Common myeloid progenitor, CD34-positive (primary cell): ENCODE measurements around the gene SULF2.
"Not testable (repeated sequence)": the region's sequence is repeated elsewhere in the genome, so short reads cannot be mapped to it uniquely, and the experiment has no call there.

ENCODE experiments used
- CTCF ChIA-PET: fragments of 350-600 bp; sonication (Branson Sonifier 250); formaldehyde crosslinking; loops from one replicate; lab custom pipeline; 2021; ENCODE audit warnings: antibody characterized with exemption; lab: Charles Lee
- POLR2A ChIA-PET: fragments of 350-600 bp; sonication (Branson Sonifier 250); formaldehyde crosslinking; loops from one replicate; lab custom pipeline; 2021; ENCODE audit warnings: antibody characterized with exemption; lab: Charles Lee
- DNase-seq, 3 donors: peaks; one replicate each; pipeline versions ENCODE4 v3.0.0 to v3.0.0-alpha.2; 2013
- H3K27ac ChIP-seq, 2 experiments: 1 replicate in 1 of 2; 2 replicates in 1 of 2; pipeline ENCODE4 v1.7.0; 2013; ENCODE audit warnings: inconsistent platforms in 2 of 2, low read length in 2 of 2, mild to moderate bottlenecking in 2 of 2, low read depth in 1 of 2, moderate library complexity in 1 of 2; ENCODE audit not compliant: severe bottlenecking in 2 of 2, insufficient read depth in 1 of 2, poor library complexity in 1 of 2
- H3K27me3 ChIP-seq, 5 experiments: replicated peaks in 2 of 5; 1 replicate in 3 of 5; 2 replicates in 2 of 5; pipeline versions ENCODE4 v1.6.1 to v1.7.0; 2013; ENCODE audit warnings: low read length in 4 of 5, mild to moderate bottlenecking in 2 of 5, moderate library complexity in 2 of 5, inconsistent platforms in 1 of 5; ENCODE audit not compliant: insufficient read depth in 5 of 5, control insufficient read depth in 4 of 5
- H3K36me3 ChIP-seq, 4 experiments: 1 replicate in 2 of 4; 2 replicates in 2 of 4; pipeline versions ENCODE4 v1.6.1 to v1.7.0; 2013; ENCODE audit warnings: low read length in 3 of 4, control low read depth in 1 of 4, mild to moderate bottlenecking in 1 of 4; ENCODE audit not compliant: control insufficient read depth in 4 of 4, insufficient read depth in 4 of 4
- H3K4me1 ChIP-seq, 4 experiments: 1 replicate in 3 of 4; 2 replicates in 1 of 4; pipeline versions ENCODE4 v1.6.1 to v1.7.1; 2013; ENCODE audit warnings: low read length in 3 of 4, mild to moderate bottlenecking in 3 of 4, control low read depth in 1 of 4, inconsistent platforms in 1 of 4, moderate library complexity in 1 of 4; ENCODE audit not compliant: control insufficient read depth in 4 of 4, insufficient read depth in 4 of 4; ENCODE audit errors: control extremely low read depth in 1 of 4
- H3K4me3 ChIP-seq, 7 experiments: 1 replicate in 4 of 7; 2 replicates in 3 of 7; pipeline versions ENCODE4 v1.5.1 to v1.7.0; 2013; ENCODE audit warnings: mild to moderate bottlenecking in 7 of 7, low read length in 6 of 7, moderate library complexity in 6 of 7, inconsistent platforms in 2 of 7, low read depth in 2 of 7, control low read depth in 1 of 7; ENCODE audit not compliant: insufficient read depth in 4 of 7, control insufficient read depth in 1 of 7; ENCODE audit errors: extremely low read depth in 1 of 7
- H3K9me3 ChIP-seq, 5 experiments: 1 replicate in 4 of 5; 2 replicates in 1 of 5; pipeline versions ENCODE4 v1.6.1 to v1.7.1; 2013; ENCODE audit warnings: low read length in 4 of 5, mild to moderate bottlenecking in 2 of 5, inconsistent platforms in 1 of 5, low read depth in 1 of 5, moderate library complexity in 1 of 5; ENCODE audit not compliant: control insufficient read depth in 4 of 5, insufficient read depth in 2 of 5; ENCODE audit errors: control extremely low read depth in 1 of 5
- WGBS: methylation state at CpG from one replicate; pipeline ENCODE4 v1.1.5; 2013; ENCODE audit not compliant: insufficient coverage; 5-methylcytosine and 5-hydroxymethylcytosine counted together

The SULF2 gene

DNA sequence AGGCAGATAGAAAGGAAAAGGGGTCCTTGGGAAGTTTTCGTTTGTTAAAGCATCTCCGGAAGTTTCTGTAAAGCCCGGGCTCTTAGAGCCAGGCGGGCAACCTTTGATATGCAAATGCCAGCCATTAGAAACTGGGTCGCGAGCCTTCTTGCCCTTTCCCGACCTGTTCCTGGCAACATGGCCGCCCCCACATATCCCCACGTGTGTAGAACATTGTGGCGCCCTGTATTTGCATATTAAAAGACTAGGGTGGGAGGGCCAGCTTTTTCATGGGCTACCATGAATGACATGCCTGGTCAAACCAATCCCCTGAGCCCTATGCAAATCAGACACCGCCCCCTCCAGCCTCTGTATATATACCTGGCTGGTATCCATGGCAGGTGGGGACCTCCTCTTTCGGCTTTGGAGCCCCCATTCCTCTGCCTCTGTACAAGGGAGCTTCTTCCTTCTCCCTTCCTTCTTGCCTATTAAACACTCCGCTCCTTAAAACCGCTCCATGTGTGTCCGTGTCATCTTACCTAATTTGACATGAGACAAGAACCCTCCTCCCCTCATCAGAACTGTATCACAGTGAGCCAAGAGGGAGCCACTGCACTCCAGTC lies 19.0 kb upstream of the SULF2 start:
- WGBS, result 87% methylated on average over 8 of the region's 15 CpGs
- DNase-seq, H3K27ac ChIP-seq, H3K4me3 ChIP-seq, POLR2A ChIA-PET, CTCF ChIA-PET, H3K9me3 ChIP-seq, H3K36me3 ChIP-seq, H3K4me1 ChIP-seq: not testable (repeated sequence)
- peaks cover 0 to 15% (median 7%) of the 10 kb centered on the region in 5 experiments for H3K27me3 ChIP-seq

GRCh38 chr20:47802975-47803374 lies 17.7 kb upstream of the SULF2 start:
- Histone ChIP-seq H3K4me1 (peaks cover 0 to 3% (median under 1%) of the 10 kb centered on the region in 4 experiments), H3K27me3 (peaks cover 0 to 13% (median 7%) of the 10 kb centered on the region in 5 experiments), H3K9me3 (no peaks in the 10 kb centered on the region), H3K4me3 (no peak overlapping the region), H3K27ac (no peak overlapping the region), H3K36me3 (no peaks in the 10 kb centered on the region)
- ChIA-PET POLR2A (no interaction called here), CTCF (interaction anchor here (1.0 kb wide), 1 partner anchor 13 kb away, joined by 3 read pairs; no protein-coding TSS in a partner anchor)
- 97% methylated on average over 3 of the region's 3 CpGs for WGBS
- DNase-seq, result no peak

GRCh38 chr20:47802226-47802920 lies 17.1 kb upstream of the SULF2 start:
- Histone ChIP-seq H3K27ac (no peak overlapping the region), H3K4me3 (no peak overlapping the region), H3K27me3 (peaks cover 0 to 12% (median 7%) of the 10 kb centered on the region in 5 experiments), H3K36me3 (no peaks in the 10 kb centered on the region), H3K9me3 (no peaks in the 10 kb centered on the region), H3K4me1 (peaks cover 0 to 3% (median under 1%) of the 10 kb centered on the region in 4 experiments)
- no peak for DNase-seq
- 94% methylated on average over 15 of the region's 18 CpGs for WGBS
- CTCF ChIA-PET, result interaction anchor here (1.0 kb wide), 1 partner anchor 12 kb away, joined by 3 read pairs; no protein-coding TSS in a partner anchor
- POLR2A ChIA-PET, result no interaction called here

DNA sequence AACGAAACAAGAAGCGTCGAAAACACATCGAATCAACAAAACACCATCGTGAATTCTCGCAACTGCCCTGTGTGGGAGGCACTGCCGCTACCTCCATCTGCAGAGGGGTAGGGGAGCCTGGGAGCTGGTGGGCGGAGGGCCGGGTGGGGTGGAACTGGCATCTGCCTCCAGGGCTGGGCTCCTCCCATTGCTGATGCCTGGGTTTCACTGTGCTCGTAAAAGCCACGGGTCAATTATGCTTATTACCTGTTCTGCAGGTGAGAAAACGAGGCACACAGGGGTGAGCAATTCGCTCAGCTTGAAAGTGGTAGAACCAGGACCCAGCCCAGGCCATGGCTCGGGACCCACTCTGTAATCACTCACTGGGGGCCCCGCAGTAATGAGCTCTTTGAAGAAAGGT lies 16.5 kb upstream of the SULF2 start:
- POLR2A ChIA-PET, result no interaction called here
- Histone ChIP-seq H3K36me3 (no peaks in the 10 kb centered on the region), H3K4me1 (peaks cover 0 to 9% (median 6%) of the 10 kb centered on the region in 4 experiments), H3K4me3 (no peak overlapping the region), H3K9me3 (no peaks in the 10 kb centered on the region), H3K27me3 (peaks cover 0 to 9% (median 4%) of the 10 kb centered on the region in 5 experiments), H3K27ac (no peak overlapping the region)
- CTCF ChIA-PET, result no interaction called here
- 93% methylated on average over 15 of the region's 15 CpGs for WGBS
- no peak for DNase-seq

DNA sequence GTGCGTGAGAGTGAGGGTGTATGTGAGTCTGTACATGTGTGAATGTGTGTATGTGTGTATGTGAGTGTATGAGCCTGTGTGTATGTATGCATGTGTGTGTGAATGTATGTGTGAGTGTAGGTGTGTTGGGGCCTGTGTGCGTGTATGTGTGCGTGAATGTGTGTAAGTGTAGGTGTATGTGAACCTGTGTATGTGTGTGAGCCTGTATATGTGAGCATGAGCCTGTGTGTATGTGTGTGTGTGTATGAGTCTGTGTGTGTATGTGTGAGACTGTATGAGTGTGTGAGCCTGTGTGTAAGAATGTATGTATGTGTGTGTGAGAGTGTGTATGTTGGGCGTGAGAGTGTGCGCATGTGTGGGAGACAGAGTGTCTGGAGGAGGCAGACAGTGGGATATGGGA lies 15.8 kb upstream of the SULF2 start:
- no peaks in the 10 kb centered on the region for H3K36me3 ChIP-seq
- DNase-seq, result no peak
- H3K4me3 ChIP-seq, result no peak overlapping the region
- H3K27ac ChIP-seq, result no peak overlapping the region
- H3K9me3 ChIP-seq, result no peaks in the 10 kb centered on the region
- ChIA-PET POLR2A (no interaction called here), CTCF (no interaction called here)
- H3K27me3 ChIP-seq, result peaks cover 0 to 8% (median under 1%) of the 10 kb centered on the region in 5 experiments
- WGBS, result 93% methylated on average over 5 of the region's 5 CpGs
- H3K4me1 ChIP-seq, result peaks cover 0 to 11% (median 6%) of the 10 kb centered on the region in 4 experiments

- peaks cover 0 to 12% (median 7%) of the 10 kb centered on the region in 4 experiments for H3K4me1 ChIP-seq
- CTCF ChIA-PET, result no interaction called here
- peaks cover 0 to 4% (median 0%) of the 10 kb centered on the region in 5 experiments for H3K27me3 ChIP-seq
- no peaks in the 10 kb centered on the region for H3K9me3 ChIP-seq
- H3K36me3 ChIP-seq, result no peaks in the 10 kb centered on the region
- no peak overlapping the region for H3K4me3 ChIP-seq
- no peak overlapping the region for H3K27ac ChIP-seq
- WGBS, result 90% methylated on average over 11 of the region's 11 CpGs
- DNase-seq, result no peak
- POLR2A ChIA-PET, result no interaction called here
Observed at GRCh38 chr20:47800623-47801022, 15.3 kb upstream of the SULF2 start.

DNA sequence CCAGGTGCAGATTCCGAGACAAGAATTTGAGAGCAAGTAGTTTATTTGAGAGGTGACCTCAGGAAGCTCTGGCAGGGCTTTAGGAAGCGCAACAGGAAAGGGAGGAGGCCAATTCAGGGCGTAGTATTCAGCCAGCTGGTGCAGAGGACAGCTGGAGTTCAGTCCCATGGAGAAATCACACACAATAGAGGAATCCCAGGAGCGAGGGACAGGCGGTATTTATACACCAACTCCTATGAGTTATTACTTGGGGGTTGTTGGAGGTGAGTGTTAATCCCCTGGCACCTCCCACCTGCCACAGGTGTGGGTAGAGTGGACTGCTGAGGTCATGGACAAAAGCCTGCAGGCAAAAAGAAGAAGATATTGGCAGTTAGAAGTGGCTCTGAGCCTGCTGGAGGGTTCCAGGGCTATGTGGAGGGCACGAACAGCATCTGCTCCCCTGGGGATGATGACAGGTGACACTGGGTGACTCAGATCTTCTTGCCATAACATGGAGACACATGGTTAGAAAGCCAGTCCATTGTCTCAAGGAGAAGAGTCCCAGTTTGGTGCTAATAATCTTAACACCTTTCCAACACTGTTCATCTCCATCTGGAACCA lies 13.9 kb upstream of the SULF2 start:
- ChIA-PET CTCF (no interaction called here), POLR2A (no interaction called here)
- Histone ChIP-seq H3K27ac (no peak overlapping the region), H3K9me3 (no peaks in the 10 kb centered on the region), H3K4me3 (no peak overlapping the region), H3K27me3 (no peaks in the 10 kb centered on the region), H3K36me3 (no peaks in the 10 kb centered on the region), H3K4me1 (peaks cover 0 to 17% (median 7%) of the 10 kb centered on the region in 4 experiments)
- WGBS, result 65% methylated on average over 2 of the region's 6 CpGs
- no peak for DNase-seq
